Inflammatory macrophage (primary cell): ENCODE measurements around the gene DLGAP1.

Experiments used
- DNase-seq, 2 donors: peaks; one replicate each; pipeline ENCODE4 v3.0.0-alpha.2; 2020 to 2022

DLGAP1 gene

DNA sequence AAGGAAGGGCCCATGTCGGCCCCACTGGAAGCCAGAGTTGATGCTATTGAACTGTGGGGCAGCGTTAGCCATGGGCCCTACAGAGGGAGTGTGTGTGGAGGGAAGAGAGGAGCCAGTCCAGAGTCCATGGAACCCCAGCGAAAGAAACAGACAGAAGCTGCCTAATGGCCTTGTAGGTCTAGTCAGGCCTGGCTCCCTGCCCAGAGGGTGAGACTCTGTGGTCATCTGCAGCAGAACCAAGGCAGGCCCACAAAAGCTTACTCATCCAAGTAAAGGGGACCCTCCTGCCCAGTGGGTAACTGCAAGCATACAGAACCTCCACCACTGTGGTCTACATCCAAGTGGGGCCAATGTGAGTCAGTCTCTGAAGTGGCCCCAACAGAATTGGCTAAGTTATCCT is 565.3 kb downstream of the DLGAP1 start:
- DNase-seq, result no peak

DNA sequence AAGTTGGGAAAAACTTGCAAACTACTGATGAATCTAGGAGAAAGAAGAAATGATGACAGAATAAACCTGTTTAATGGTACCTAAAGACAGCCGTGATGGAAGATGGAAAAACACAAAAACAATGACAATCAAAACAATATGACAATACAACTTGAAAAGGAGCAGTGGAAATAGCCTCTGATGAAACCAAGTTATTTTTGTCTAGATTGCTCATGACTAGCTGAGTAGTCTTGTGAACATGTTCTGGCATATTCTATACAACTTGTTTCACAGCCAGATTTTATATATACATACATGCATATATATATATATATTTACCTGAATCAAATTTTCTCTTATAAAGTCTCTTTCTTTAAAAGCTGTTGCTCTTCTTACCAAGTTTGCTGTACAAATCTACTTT is 566.0 kb downstream of the DLGAP1 start:
- DNase-seq, result peak; percentile 9 to 35

DNA sequence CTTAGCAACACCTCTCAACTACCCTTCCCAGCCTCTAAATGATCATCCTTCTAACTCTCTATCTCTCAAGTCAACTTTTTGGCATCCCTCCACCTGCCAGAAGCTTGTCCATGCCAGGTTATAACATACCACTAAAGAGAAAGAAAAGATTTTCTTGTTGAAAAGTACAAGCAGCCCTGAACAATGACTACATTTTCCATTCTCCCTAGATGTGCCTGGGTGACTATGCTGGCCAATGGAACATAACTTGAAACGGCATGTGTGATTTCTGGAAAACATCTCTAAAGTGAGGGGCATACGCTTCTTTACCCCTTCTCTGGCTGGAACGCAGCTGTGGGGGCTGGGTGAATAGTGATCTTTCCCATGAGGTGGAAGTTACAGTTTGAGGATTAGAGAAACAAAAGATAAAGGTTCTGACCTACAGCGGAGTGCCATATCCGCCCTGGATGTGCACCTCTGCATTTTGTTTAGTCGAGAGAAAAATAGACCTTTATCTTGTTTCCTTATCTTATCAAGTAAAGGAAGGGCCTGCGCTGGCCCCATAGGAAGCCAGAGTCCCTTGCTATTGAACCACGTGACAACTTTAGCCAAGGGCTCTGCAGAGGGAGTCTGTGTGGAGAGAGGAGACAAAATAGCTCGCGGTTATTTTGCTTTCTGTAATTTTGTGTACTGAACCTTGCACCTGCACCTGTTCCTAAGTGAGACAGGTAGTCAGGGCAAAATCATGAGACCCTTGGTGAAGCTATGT is 568.4 kb downstream of the DLGAP1 start:
- DNase-seq, result no peak

DNA sequence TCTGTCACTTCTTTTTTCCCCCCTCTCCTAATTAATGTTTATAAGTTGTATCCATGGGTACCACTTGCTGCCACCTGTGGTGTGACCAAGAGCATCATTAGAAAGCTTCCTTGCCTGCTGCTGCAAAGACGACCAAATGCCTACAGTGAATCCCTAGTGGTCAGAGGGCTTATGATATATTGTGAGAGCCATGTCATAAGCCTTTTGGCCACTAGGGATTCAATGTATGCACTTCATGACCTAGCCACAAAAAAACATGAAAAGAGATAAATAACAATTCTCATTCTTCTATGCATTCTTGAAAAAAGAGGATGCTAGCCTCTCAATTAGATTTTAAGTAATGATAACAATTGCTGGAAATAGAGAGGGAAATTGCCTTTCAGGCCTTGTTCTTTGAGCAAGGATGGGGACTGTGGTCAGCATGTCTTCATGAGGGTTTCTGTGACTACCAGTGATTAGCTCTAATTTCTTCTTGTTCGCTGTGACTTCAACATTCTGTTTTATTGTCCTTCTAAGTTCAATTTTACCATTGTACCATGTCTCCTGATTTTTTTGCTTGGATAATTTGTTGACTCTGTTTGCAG is 569.8 kb downstream of the DLGAP1 start:
- DNase-seq, result peak; percentile 13 to 22

GRCh38 chr18:3879836-3880120 is 575.3 kb downstream of the DLGAP1 start:
- no peak for DNase-seq

GRCh38 chr18:3879114-3879835 is 575.8 kb downstream of the DLGAP1 start:
- DNase-seq, result no peak

- peak; percentile 17 to 30 for DNase-seq
Observed at GRCh38 chr18:3878401-3878800, 576.7 kb downstream of the DLGAP1 start.

GRCh38 chr18:3877678-3878077 is 577.4 kb downstream of the DLGAP1 start:
- peak; percentile 81 to 90 for DNase-seq

GRCh38 chr18:3875961-3876360 is 579.1 kb downstream of the DLGAP1 start:
- DNase-seq, result peak; percentile 43 to 47

DNA sequence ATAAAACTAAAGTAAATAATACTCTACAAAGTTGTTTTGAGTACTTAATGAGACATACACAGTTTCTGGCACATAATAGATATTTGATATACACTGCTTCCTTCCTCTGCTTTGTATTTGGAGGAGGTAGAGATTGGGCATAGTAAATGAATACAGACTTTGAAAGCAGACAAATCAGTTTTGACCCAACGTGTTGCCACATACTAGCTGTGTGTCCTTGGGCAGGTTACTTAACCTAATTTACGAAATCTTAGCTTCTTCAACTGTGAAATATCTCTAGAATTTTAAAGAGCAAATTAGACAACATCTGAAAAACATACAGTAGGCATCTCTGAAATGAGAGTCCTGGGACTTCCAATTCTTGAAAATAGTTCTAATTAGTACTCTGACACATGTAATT is 579.7 kb downstream of the DLGAP1 start:
- peak in 1 of 2 donors; percentile 50 for DNase-seq

GRCh38 chr18:3874581-3874980 is 580.5 kb downstream of the DLGAP1 start:
- DNase-seq, result no peak

DNA sequence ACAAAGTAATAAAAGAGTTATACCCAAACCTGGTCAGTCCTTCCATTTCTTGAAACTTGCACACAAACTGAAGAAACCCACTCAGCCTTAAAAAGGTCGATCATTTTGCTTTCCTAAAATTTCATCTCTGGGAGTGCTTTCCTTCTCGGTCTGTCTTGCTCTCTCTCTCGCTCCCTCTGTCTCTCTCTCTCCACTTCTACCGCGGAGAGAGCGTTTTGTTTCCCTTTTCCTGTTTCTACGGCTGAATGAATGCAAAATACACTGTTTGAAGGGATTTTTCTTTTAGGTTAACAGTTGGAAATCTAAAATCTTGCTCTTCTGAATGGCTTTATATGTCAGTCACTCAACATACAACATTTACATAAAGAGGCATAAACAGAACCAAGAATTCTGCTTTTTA is 581.0 kb downstream of the DLGAP1 start:
- no peak for DNase-seq

DNA sequence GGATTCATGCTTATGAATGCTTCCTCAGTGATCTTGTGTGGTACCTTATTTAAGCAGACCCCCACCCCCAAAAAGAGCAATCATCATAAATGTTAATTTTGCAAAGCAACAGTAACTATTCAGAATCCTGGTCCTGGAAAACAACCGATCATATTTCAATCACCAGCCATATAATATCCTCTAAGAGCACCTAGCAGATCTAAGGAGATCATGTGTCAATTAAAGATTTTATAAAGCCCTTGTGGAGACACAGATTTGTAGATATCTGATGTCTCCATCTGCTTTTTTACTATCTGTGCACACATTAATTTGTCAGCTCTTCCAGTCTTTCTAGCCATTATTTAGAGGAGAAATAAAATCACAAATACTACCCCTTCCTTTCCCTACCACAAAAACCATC is 581.4 kb downstream of the DLGAP1 start:
- DNase-seq, result no peak

GRCh38 chr18:3873211-3873610 is 581.9 kb downstream of the DLGAP1 start:
- no peak for DNase-seq

DNA sequence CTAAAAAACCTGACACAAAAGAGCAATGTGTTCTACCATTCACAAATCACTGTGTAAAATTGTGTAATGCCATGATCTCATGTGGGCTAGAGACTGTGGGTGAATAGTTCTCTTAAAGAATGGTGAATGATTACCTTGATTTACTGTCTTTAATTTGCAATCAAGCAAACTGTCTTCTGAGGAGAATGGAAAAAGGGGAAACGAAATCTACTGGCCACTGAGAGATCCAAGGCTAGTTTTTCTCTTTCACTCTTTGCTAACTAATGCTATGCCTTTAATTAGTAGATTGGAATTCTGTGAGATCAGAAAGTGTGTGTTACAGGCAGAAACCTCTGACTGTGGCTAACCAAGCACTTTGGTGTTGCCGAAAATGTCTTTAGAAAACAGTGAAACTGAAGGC is 582.5 kb downstream of the DLGAP1 start:
- DNase-seq, result peak; percentile 17 to 63

GRCh38 chr18:3871687-3872086 is 583.4 kb downstream of the DLGAP1 start:
- no peak for DNase-seq

DNA sequence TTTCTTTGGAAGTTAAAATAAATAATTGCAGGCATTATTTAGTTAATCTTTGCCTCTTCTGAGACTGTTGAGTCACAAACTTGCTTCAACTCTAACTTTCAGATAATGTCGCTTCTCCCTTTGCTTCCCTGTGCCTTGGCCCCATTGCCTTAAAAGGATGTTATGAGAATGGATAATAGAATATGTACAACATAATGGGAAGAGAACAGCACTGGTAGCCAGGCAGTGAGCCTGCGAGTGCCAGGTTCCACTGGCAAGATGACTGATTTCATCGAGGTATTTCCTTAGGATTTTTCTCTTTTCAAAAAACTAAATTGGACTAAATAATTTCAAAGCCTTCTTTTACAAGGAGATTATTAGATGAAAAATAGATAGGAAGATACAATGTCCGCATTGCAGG is 584.2 kb downstream of the DLGAP1 start:
- no peak for DNase-seq

DNA sequence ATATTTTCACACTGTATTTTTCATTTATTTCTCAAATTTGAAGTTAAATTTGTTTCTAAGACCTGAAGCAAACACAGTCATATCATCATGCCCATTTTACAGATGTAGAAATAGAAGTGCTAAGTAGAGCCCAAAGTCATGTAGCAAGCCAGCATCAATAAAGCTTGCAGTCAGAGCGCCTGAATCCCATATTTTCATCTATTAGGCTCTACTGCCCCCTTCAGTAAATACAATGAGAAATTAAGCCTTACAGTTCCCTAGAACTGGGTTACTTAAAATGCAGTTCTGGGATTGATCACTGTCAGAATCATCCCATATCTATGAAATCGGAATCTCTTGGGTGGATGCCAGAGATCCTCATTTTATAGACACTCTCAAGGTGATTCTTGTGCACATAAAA is 585.3 kb downstream of the DLGAP1 start:
- DNase-seq, result peak; percentile 58 to 71

DNA sequence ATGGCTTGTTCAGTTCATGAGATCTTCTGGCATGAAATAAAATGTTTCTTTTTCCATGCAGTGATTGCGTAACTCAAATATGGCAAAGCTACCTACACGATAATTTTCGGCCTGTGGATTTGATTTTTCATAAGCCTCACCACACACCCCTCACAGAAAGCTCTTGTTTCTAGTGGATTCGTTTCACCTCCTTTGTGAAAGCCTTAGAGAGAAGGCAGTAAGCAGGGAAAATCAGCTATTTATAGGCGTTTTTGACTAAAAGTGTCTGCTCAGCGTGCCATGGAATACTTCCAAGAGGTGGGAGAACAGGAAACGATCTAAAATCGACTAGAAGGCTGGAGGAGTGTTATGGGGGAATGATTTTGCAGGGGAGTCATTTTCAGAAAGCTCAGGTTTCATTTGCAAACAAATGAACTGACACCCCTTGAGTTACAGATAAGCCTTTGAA is 587.2 kb downstream of the DLGAP1 start:
- DNase-seq, result no peak

DNA sequence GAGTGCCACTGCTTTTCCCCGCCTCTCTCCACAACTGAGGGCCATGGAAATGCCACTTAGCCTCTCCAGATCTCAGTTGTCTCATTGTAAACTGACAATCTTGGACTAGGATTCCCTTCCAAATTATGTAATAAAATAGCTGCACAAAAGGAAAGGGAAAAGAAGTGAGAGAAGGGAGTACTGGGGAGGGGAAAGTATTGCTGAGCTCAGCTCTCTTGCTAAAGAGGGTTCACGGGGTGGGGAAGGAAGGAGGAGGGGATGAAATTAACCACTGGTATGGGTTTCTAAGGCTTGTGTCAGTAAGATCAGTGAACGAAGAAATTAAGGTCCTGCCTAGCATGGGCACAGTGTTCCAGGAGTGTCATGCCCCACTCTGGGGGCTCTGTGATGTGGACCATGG is 587.9 kb downstream of the DLGAP1 start:
- no peak for DNase-seq

DNA sequence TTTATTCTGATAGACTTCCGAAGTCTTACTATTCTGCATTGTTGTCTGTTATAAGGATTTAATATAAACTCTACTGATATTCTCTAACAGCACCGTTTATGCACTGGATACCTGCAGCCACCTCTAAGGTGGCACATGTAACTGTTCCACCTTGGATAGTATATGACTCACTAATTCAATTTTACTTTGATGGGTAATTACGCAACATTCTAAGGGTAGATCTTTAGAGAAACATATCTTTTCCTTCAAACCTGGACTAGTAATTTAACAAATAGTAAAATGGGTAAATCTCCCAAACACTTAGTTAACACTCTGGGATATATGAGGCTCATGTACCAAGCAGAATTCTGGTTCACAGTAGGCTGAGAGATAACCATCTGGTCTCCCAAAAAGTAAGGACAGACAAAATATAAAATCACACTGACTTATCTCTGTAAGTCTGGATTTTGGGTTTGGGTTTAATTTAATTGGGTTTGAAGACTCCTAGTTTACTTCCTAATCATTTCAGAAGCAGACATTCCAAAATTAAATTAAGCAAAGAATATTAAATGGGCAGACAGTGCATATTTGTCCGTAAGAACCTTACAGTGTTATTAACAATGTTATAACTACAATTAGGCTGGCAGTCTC is 590.3 kb downstream of the DLGAP1 start:
- DNase-seq, result no peak

GRCh38 chr18:3863593-3863992 is 591.5 kb downstream of the DLGAP1 start:
- DNase-seq, result no peak

DNA sequence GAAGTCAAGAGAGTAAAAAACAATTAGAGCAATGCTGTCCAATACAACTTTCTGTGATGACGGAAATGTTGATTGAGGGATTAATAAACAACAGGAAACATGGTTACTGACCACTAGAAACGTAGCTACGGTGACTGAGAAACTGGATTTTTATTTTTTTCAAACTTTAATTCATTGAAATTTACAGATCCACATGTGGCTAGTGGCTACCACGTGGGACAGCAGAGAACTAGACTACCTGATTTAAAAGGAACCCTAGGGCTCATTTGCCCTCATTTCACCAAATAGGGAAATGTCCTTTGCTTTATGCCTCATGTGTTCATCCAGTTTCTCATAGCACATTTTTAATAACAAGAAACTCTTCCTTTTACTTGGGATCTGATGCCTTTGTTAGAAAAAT is 592.1 kb downstream of the DLGAP1 start:
- DNase-seq, result no peak

DNA sequence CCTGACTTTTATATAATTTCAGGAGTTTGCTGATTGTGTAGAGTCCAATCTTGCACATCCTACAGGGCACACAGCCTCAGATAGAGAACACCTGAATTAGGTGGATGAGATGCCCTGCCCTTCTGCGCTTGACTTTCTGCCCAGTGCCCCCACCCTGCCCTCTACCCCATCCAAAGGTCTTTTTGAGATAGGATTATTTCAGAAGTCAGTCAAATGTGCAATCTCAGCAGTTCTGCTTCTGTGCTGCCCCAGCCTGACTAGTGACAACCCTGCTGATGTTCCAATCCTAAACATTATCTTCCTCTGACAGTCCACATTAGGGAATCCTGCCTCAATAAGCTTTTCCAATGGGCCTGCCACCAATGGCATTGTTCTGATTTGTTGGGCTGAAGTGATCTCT is 593.6 kb downstream of the DLGAP1 start:
- DNase-seq, result no peak
